Measurements from ENCODE around the gene AFAP1L2.

DNA sequence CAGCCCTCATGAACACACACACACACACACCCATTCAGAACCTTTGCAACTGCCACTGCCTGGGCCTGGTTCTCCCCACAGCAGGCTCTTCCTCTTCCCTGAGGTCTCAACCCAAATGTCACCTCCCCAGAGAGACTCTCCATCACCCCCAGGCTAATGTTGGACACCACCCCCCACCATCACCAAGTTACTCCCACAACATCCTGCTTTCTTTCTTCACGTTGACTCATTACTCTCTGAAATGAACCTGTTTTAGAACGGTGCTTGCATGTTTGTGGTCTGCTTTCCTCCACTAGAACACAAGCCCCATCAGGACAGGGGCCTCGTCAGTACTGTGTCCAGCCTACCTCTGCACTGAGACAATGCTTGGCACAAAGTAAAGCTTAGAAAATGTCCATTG is 16.0 kb downstream of the AFAP1L2 start:
- no peak for TF ChIP-seq POLR2AphosphoS2 (IDR thresholded peaks at IDR 0.05; ENCODE audit: low read length)
- TF ChIP-seq PATZ1 (CRISPR knock-in tag; IDR thresholded peaks at IDR 0.05; ENCODE audit: borderline replicate concordance) = no peak
- no peak for TF ChIP-seq SIN3A (IDR thresholded peaks at IDR 0.05; ENCODE audit: borderline replicate concordance in 2 of 2, control insufficient read depth in 1 of 2, low read depth in 2 of 2, low read length in 2 of 2)
- TF ChIP-seq, protein P1, sequence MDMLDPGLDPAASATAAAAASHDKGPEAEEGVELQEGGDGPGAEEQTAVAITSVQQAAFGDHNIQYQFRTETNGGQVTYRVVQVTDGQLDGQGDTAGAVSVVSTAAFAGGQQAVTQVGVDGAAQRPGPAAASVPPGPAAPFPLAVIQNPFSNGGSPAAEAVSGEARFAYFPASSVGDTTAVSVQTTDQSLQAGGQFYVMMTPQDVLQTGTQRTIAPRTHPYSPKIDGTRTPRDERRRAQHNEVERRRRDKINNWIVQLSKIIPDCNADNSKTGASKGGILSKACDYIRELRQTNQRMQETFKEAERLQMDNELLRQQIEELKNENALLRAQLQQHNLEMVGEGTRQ (CRISPR knock-in tag; IDR thresholded peaks at IDR 0.05) = no peak

Data from K562 (cell line).